Measurements from ENCODE around the gene SHQ1.
"Not testable (repeated sequence)": the region's sequence is repeated elsewhere in the genome, so short reads cannot be mapped to it uniquely, and the experiment has no call there.

The SHQ1 gene

DNA sequence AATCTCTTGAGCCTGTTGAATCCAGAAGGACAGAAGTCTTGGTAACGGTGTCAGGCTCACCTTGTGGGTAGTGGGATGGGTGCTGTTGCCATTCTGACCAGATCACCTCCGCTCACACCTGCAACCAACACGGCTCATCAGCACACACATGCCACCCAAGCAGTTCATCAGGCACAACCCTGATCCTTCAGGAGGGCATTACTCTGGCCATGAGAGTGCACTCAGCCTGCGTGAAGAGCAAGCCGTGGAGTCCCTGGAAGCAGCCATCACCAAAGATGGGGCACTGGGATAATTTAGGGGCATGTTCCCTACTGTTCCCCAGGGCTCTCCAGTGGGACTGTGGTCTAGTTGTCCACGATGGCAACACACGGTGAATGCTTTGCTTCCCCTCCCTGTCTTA lies 120.5 kb downstream of the SHQ1 start:
- DNase-seq (no peak), ATAC-seq (no peak)
- peaks cover 0 to 3% of the 10 kb centered on the region in 2 donors for H3K9me3 Mint-ChIP-seq
- H3K27me3 Mint-ChIP-seq, result no peaks in the 10 kb centered on the region
- no peak overlapping the region for H3K4me3 Mint-ChIP-seq
- no peak overlapping the region for H3K27ac Mint-ChIP-seq
- peaks cover 29% of the 10 kb centered on the region for H3K4me1 Mint-ChIP-seq

DNA sequence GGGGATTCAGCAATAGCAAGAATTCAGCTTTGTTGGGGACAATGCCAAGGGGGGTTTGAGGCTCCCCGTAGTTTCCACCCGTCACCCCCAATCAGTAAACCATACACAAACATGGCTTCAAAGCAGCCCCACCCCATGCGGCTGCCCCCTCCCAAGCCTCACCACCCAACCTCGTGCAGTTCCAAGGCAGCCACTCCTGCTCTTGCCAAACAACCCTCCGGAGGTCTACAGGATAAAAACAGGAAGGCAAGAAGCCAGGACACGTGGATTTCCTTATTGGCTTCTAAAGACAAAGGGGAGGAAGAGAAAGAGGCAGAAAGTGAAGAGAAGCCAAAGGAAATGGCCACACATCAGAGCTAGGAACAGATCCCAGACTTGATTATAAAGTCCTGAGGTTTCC lies 121.1 kb downstream of the SHQ1 start:
- H3K9me3 Mint-ChIP-seq, result no peaks in the 10 kb centered on the region
- DNase-seq (no peak), ATAC-seq (no peak)
- H3K4me3 Mint-ChIP-seq, result no peak overlapping the region
- H3K27me3 Mint-ChIP-seq, result no peaks in the 10 kb centered on the region
- no peak overlapping the region for H3K27ac Mint-ChIP-seq
- peaks cover 33% of the 10 kb centered on the region for H3K4me1 Mint-ChIP-seq

DNA sequence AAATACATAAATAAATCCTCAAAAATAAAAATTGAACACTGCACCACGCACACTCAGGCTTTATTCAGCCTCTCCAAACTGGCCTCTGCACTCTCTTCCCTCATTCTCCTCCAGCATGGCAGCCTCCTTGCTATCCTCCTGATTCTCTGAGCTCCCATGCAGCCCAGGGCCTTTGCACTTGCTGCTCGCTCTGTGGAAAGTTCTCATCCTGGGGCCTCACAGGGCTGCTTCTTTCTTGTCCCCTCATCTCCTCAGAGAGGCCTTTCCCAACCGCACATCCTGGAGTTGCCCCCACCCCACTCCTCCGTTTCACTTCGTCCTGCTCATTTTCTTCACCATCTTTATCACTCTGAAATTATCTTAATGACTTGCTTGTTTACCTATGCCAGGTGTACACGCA lies 123.0 kb downstream of the SHQ1 start:
- peaks cover 40% of the 10 kb centered on the region for H3K4me1 Mint-ChIP-seq
- H3K9me3 Mint-ChIP-seq, result no peaks in the 10 kb centered on the region
- ATAC-seq (no peak), DNase-seq (no peak)
- H3K4me3 Mint-ChIP-seq, result no peak overlapping the region
- H3K27me3 Mint-ChIP-seq, result no peaks in the 10 kb centered on the region
- peak overlapping the region in 1 of 2 donors; percentile 8 for H3K27ac Mint-ChIP-seq

DNA sequence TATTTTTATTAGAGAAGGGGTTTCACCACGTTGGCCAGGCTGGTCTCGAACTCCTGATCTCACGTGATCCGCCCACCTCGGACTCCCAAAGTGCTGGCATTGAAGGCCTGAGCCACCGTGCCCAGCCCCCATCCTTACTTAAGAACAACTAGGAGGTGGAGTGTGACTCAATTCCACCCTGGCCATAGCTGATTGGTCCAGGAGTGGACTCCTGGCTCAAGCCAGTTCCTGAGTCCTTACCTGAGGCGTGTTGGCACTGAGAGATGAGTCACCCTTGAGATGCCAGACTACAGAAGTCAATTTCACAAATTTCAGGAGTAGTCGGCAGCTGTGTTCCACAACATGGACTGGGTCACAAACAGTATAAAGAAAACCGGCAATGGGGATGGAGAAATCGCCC lies 124.2 kb downstream of the SHQ1 start:
- Mint-ChIP-seq H3K27ac (no peak overlapping the region), H3K4me1 (peaks cover 40% of the 10 kb centered on the region), H3K9me3 (no peaks in the 10 kb centered on the region), H3K27me3 (no peaks in the 10 kb centered on the region), H3K4me3 (no peak overlapping the region)
- ATAC-seq (no peak), DNase-seq (no peak)

DNA sequence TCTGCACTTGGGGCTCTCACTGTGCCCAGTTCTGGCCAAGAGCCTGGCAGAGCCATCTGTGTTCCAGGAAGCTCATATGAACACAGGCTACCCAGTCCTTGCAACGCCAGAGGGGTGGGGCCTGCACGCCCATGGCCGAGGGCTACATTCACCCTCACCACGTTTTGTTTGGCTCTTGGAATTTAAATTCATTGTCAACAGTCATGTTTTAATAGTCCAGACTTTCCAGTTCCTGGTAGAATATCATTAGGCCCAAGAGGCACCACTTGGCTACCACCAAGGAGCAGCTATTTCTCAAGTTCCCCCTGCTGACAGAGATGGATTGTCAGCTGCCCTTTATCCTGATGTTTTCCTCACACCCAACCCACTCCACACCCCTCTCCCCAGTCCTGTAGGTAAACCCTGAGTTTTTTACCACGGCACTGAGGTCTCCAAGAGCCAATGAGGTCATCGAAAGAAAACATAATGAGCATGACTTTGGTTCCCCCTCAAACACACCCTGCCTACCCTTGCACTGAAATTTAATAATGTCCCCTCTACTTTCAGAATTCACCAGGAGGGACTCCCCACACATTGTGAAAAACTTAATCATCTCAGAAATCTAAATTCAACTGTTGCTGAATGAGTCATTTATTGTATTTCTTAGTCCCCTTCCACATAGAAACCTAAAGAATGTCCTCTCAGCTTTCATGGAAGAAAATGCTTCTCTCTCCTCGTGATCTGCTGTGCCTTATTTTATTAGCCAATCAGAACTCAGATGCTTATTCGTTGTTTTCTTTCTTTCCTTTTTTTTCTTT lies 125.1 kb downstream of the SHQ1 start:
- DNase-seq (peak; percentile 31 to 48), ATAC-seq (peak; percentile 97)
- Mint-ChIP-seq H3K4me3 (peak overlapping the region; percentile 2 to 6), H3K27ac (peak overlapping the region; percentile 21 to 55), H3K27me3 (no peaks in the 10 kb centered on the region), H3K4me1 (peaks cover 40% of the 10 kb centered on the region), H3K9me3 (no peaks in the 10 kb centered on the region)

DNA sequence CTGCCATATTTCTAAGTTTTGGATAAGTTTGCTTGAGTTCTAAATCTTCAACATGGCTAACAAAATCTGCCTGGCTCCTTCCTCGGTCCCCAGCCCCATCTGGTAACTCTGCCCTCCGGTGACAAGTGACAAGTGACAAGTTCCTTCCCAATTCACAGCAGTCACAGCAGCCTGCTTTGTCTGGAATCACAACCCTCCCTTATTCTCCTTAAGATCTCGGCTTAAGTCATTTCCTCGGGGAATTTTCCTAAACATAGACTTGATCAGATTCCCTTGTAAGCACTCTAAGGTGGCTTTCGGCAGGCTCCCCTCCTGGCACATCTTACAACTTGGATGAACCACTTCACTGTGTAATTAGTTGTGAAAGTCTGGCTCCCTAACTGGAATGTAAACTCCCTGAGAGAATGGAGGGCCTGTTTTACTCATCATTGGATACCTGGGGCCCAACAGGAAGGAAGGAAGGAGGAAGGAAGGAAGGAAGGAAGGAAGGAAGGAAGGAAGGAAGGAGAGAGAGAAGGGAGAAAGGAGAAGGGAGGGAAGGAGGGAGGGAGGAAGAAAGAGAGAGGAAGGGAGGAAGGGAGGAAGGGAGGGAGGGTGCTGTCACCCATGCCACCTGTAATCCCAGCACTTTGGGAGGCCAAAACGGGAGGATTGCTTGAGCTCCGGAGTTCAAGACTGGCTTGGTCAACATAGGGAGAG lies 126.4 kb downstream of the SHQ1 start:
- peak overlapping the region in 1 of 2 donors; percentile 62 for H3K27ac Mint-ChIP-seq
- H3K4me1 Mint-ChIP-seq, result peaks cover 35% of the 10 kb centered on the region
- no peak overlapping the region for H3K4me3 Mint-ChIP-seq
- DNase-seq, result no peak
- no peaks in the 10 kb centered on the region for H3K9me3 Mint-ChIP-seq
- no peak for ATAC-seq
- no peaks in the 10 kb centered on the region for H3K27me3 Mint-ChIP-seq

DNA sequence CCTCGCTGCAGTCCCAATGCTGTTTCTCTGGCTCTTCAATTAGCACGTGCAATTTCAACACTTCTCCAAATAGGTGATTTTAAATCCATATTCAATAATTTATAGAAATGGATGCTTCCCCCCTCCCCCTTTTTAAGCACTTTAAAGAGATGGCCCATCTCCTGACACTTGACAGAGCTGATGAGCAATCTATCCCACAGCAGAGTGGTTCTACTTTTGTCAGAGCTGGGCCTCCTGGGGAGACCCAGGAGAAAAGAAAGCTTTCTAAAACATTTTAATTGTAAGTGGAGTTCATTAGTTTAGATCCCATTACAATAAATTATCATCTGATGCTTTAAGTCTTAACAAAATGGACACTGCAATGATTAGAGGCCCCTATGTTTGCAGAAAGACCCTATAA lies 127.7 kb downstream of the SHQ1 start:
- Mint-ChIP-seq H3K4me1 (peaks cover 35% of the 10 kb centered on the region), H3K9me3 (no peaks in the 10 kb centered on the region), H3K4me3 (no peak overlapping the region), H3K27ac (no peak overlapping the region), H3K27me3 (no peaks in the 10 kb centered on the region)
- no peak for DNase-seq
- no peak for ATAC-seq

DNA sequence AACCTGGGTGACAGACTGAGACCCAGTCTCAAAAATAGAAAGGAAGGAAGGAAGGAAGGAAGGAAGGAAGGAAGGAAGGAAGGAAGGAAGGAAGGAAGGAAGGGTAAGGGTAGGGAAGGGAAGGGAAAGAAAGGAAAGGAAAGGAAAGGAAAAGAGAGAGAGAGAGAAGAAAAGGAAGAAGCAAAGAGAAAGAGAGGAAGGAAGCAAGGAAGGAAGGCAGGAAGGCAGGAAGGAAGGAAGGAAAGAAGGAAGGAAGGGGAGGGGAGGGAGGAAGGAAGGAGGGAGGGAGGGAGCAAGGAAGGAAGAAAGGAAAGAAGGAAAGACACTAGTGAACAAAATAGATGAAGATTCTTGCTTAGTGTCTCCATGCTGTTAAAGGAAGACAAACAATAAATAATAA lies 129.1 kb downstream of the SHQ1 start:
- Mint-ChIP-seq H3K4me1 (peaks cover 25% of the 10 kb centered on the region), H3K27me3 (no peaks in the 10 kb centered on the region), H3K9me3 (peaks cover 8 to 13% of the 10 kb centered on the region in 2 donors), H3K4me3 (no peak overlapping the region), H3K27ac (peak overlapping the region in 1 of 2 donors; percentile 12)
- DNase-seq (no peak), ATAC-seq (no peak)

DNA sequence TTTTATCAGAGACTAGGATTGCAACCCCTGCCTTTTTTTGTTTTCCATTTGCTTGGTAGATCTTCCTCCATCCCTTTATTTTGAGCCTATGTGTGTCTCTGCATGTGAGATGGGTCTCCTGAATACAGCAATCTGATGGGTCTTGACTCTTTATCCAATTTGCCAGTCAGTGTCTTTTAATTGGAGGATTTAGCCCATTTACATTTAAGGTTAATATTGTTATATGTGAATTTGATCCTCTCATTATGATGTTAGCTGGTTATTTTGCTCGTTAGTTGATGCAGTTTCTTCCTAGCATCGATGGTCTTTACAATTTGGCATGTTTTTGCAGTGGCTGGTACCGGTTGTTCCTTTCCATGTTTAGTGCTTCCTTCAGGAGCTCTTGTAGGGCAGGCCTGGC lies 134.1 kb downstream of the SHQ1 start:
- not testable (repeated sequence) for H3K27me3 Mint-ChIP-seq, DNase-seq, ATAC-seq, H3K4me3 Mint-ChIP-seq, H3K4me1 Mint-ChIP-seq
- Mint-ChIP-seq H3K9me3 (peaks cover 14 to 31% of the 10 kb centered on the region in 2 donors), H3K27ac (peak overlapping the region in 1 of 2 donors; percentile 68)

DNA sequence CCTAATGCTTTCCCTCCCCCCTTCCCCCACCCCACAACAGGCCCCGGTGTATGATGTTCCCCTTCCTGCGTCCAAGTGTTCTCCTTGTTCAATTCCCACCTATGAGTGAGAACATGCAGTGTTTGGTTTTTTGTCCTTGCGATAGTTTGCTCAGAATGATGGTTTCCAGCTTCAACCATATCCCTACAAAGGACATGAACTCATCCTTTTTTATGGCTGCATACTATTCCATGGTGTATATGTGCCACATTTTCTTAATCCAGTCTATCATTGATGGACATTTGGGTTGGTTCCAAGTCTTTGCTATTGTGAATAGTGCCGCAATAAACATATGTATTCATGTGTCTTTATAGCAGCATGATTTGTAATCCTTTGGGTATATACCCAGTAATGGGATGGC lies 137.8 kb downstream of the SHQ1 start:
- ATAC-seq, H3K4me3 Mint-ChIP-seq, H3K27ac Mint-ChIP-seq, DNase-seq, H3K4me1 Mint-ChIP-seq, H3K27me3 Mint-ChIP-seq: not testable (repeated sequence)
- peaks cover 14 to 31% of the 10 kb centered on the region in 2 donors for H3K9me3 Mint-ChIP-seq

DNA sequence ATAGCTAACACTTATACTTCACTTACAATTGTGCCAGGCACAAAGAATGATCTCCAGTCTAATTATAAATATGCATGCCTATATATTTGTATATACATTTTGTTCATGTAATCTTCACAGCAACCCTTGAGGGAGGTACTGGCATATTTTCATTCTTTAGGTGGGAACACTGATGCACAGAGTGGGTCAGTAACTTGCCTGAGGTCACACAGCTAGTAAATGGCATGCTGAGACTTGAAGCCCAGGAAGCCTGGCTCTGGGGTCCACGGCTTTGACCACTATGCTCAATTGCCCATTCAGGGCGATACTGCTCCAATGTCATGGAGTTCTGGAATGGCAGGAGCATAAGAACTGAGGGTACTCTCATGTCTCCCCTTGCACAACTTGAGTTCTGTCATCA lies 139.8 kb downstream of the SHQ1 start:
- ATAC-seq (no peak), DNase-seq (no peak)
- H3K4me3 Mint-ChIP-seq, result no peak overlapping the region
- H3K4me1 Mint-ChIP-seq, result no peaks in the 10 kb centered on the region
- H3K9me3 Mint-ChIP-seq, result peaks cover 6 to 12% of the 10 kb centered on the region in 2 donors
- H3K27me3 Mint-ChIP-seq, result no peaks in the 10 kb centered on the region
- no peak overlapping the region for H3K27ac Mint-ChIP-seq

DNA sequence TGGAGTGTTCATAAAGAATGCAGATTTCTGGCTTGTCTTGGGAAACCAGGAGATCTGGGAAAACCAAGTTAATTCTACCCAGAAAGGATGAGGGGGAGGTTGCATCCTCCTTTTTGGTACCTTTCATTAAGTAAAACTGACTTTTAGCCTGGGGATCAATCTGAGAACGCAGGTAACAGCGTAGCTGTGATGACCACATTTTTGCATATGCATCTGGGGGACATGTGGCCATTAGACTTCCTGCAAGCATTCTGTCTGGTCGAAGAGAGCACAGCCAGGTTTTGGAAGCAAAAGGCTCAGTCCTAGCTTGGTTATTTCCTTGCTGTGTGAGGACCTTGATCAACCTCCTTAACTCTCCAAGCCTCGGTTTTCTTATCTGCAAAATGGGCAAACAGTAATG lies 145.2 kb downstream of the SHQ1 start:
- no peaks in the 10 kb centered on the region for H3K9me3 Mint-ChIP-seq
- no peak overlapping the region for H3K4me3 Mint-ChIP-seq
- no peaks in the 10 kb centered on the region for H3K27me3 Mint-ChIP-seq
- ATAC-seq (no peak), DNase-seq (no peak)
- no peak overlapping the region for H3K27ac Mint-ChIP-seq
- no peaks in the 10 kb centered on the region for H3K4me1 Mint-ChIP-seq

DNA sequence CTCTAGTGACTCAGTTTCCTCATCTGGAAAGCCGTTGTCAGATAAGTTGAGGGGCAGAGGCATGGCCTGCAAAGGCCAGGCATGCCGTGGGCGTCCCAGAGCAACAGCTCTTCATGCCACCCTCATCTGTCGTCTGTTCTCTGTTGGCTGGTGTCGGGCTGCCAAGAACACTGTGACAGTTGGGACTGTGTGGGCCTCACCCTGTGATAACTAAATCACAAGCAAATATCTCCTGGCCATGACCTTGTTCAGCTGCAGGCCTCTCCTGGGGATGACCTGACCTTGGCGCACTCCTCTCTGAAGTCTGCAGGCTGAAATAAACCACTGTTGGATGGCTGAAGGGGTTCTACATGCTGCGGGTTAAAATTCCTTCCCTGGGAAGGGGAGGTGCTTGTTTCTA lies 145.9 kb downstream of the SHQ1 start:
- Mint-ChIP-seq H3K27ac (no peak overlapping the region), H3K4me1 (no peaks in the 10 kb centered on the region), H3K27me3 (no peaks in the 10 kb centered on the region), H3K9me3 (no peaks in the 10 kb centered on the region), H3K4me3 (no peak overlapping the region)
- DNase-seq (no peak), ATAC-seq (no peak)

DNA sequence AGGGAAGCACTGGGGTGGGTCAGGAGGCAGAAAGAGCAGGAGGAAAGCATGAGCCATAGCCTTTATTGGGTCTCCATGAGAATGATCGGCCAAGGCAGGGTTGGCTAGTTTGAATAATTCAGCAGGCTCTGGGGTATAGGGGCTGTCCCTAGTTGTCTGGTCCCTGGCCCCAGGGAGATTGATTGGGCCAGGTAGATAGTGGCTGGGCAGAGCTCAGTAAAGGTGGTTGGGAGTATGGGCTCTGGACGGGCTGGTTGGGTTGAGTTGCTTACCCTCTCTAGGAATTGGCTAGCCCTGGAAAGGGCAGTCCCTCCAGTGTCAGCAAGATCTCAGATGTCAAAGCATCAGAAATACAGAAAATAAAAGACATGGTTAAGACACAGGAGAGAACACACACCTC lies 148.1 kb downstream of the SHQ1 start:
- Mint-ChIP-seq H3K9me3 (no peaks in the 10 kb centered on the region), H3K27me3 (no peaks in the 10 kb centered on the region), H3K27ac (no peak overlapping the region), H3K4me1 (no peaks in the 10 kb centered on the region), H3K4me3 (no peak overlapping the region)
- ATAC-seq (no peak), DNase-seq (no peak)

DNA sequence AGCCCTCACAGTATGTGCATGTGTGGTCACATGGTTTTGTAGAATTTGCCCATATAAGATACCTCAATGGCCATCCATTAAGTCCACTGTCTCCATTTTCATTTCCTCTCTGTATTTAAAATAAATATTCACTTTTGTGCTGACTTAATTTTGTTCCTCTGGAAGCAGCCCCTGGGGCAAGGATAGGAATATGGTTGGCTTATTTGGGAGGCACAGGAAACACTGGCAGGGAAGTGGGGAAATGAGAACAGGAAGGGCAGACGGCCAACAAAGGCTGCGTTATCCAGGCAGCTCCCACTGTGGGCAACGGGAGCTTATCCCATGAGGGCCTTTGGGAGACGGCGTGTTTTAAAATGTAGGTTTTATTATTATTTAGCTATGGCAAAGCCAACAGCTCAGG lies 148.6 kb downstream of the SHQ1 start:
- no peaks in the 10 kb centered on the region for H3K9me3 Mint-ChIP-seq
- DNase-seq, result no peak
- no peak overlapping the region for H3K27ac Mint-ChIP-seq
- H3K4me3 Mint-ChIP-seq, result no peak overlapping the region
- no peaks in the 10 kb centered on the region for H3K4me1 Mint-ChIP-seq
- no peak for ATAC-seq
- no peaks in the 10 kb centered on the region for H3K27me3 Mint-ChIP-seq
